Midbrain (tissue), 1 donor: ENCODE data around the gene CACNA2D3.

Source experiments
- DNase-seq: peaks from one replicate; lab custom pipeline; 2025; lab: John Stamatoyannopoulos, UW

CACNA2D3 gene

GRCh38 chr3:54847361-54847760 is 725.0 kb downstream of the CACNA2D3 start:
- DNase-seq = no peak

- DNase-seq = no peak
Observed at GRCh38 chr3:54849360-54849759, 727.0 kb downstream of the CACNA2D3 start.

- DNase-seq = no peak
Observed at GRCh38 chr3:54850484-54851018, 728.2 kb downstream of the CACNA2D3 start.

GRCh38 chr3:54853573-54854404 is 731.4 kb downstream of the CACNA2D3 start:
- peak; percentile 81 for DNase-seq

- no peak for DNase-seq
Observed at GRCh38 chr3:54856271-54856670, 733.9 kb downstream of the CACNA2D3 start.

GRCh38 chr3:54857343-54857742 is 735.0 kb downstream of the CACNA2D3 start:
- DNase-seq = no peak

GRCh38 chr3:54858093-54858785 is 735.9 kb downstream of the CACNA2D3 start:
- DNase-seq = no peak

- no peak for DNase-seq
Observed at GRCh38 chr3:54859184-54859583, 736.8 kb downstream of the CACNA2D3 start.

GRCh38 chr3:54861248-54862067 is 739.1 kb downstream of the CACNA2D3 start:
- no peak for DNase-seq

GRCh38 chr3:54862526-54862925 is 740.2 kb downstream of the CACNA2D3 start:
- no peak for DNase-seq

- no peak for DNase-seq
Observed at GRCh38 chr3:54863366-54863765, 741.0 kb downstream of the CACNA2D3 start.

GRCh38 chr3:54863786-54864185 is 741.4 kb downstream of the CACNA2D3 start:
- DNase-seq = no peak

- no peak for DNase-seq
Observed at GRCh38 chr3:54865316-54865715, 743.0 kb downstream of the CACNA2D3 start.

- no peak for DNase-seq
Observed at GRCh38 chr3:54866251-54866650, 743.9 kb downstream of the CACNA2D3 start.

GRCh38 chr3:54870423-54870822 is 748.1 kb downstream of the CACNA2D3 start:
- DNase-seq = peak; percentile 69

GRCh38 chr3:54871867-54872266 is 749.5 kb downstream of the CACNA2D3 start:
- DNase-seq = no peak

GRCh38 chr3:54873059-54874010 is 751.0 kb downstream of the CACNA2D3 start:
- DNase-seq = no peak

GRCh38 chr3:54874816-54875556 is 752.6 kb downstream of the CACNA2D3 start:
- DNase-seq = no peak

- DNase-seq = no peak
Observed at GRCh38 chr3:54875596-54876268, 753.4 kb downstream of the CACNA2D3 start.

- DNase-seq = no peak
Observed at GRCh38 chr3:54876694-54877093, 754.3 kb downstream of the CACNA2D3 start.
